Stromal cell of bone marrow (primary cell): ENCODE data around the gene C11orf91.
"Not testable (repeated sequence)": the region's sequence is repeated elsewhere in the genome, so short reads cannot be mapped to it uniquely, and the experiment has no call there.

Experiments
- DNase-seq: peaks from one replicate; pipeline ENCODE4 v3.0.0-alpha.2; 2012; ENCODE audit warnings: low read depth

Gene C11orf91

DNA sequence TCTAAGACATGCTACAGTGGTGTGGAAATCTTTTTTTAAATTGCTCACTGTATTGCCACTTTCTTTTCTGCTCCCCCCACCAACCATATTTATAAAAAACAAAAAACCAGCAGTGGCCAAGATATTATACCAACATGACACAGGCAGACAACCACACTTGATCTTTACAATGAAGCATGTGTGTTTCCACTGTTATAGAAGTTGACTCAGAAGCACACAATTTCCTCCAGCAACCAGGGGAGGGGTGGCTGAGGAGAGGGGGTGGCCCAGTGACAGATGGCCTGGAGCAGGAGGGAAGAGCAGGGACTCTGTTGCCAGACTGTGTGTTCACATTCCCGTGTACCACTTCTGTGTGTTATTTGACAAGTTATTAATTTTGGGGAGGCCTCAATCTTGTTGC lies 20.8 kb upstream of the C11orf91 start:
- DNase-seq = no peak

DNA sequence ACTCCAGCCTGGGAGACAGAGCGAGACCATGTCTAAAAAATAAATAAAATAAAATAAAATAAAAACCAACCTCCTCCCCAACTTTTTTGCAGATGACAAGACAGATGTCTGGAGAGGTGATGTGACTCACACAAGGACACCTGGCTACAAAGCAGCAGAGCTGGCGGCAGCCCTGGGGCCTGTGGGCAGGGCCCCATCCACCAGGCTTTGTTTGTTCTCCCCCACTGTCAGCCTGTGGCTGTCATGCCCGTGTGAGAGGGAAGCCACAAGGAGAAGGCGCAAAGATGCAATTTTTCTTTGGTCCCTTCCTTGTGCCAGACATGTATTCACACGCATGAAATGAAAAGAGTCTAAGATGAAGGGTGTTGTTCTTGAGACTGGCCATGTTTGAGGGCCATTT lies 19.0 kb upstream of the C11orf91 start:
- DNase-seq = no peak

DNA sequence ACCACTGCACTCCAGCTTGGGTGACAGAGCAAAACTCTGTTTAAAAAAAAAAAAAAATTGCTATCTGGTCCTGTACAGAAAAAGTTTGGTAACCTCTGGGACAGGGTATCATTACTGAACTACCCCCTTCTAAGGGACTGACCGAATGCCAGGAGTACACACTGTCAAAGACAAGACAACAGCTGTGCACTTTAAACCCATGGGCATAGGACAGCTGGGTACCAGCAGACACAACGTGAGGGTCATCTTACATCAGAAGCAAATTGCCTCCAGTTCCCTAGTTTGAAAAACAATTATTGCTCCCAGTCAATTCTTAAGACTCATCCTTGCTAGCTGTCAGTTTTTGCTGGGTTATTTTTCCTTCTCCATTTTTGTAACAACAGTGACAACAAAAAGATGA lies 17.8 kb upstream of the C11orf91 start:
- no peak for DNase-seq

DNA sequence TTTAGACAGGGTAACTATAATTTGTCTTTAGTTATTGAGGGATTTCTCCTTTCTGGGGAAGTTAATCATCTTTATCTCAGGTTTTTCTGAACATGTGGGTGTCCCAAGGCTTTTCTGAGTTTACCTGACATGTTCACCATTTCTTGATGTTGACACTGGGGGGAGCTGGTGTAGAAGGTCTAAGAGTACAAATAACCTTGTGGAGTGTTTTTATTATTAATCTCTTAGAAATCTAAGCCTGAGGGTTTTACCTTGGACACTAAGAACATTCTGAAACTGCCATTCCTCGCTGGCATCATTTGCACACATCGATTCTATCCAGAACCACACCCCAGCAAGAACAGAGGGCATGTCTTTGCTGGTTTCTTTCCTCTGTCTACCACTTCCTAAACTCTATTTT lies 15.6 kb upstream of the C11orf91 start:
- DNase-seq = no peak

DNA sequence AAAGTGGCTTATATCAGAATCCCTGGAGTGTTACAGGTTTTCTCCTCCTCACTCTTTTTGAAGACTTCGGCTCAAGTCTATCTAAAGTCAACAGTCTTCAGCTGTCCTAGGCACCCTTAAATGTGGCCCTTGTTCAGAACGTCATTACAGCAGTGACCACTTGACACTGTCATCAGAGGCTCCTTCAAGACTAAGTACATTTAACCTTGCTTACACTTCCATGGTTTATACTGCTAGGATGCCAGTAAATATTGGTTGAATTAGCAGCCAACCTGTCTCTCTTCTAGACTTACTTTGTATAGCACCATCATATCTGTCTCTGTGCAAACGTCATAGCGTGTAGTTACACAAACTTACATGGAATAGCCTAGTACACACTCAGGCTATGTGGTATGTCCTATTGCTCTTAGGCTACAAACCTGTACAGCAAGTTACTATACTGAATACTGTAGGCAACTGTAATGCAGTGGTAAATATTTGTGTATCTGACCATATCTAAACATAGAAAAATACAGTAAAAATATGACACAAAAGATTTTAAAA lies 13.3 kb upstream of the C11orf91 start:
- DNase-seq = no peak

DNA sequence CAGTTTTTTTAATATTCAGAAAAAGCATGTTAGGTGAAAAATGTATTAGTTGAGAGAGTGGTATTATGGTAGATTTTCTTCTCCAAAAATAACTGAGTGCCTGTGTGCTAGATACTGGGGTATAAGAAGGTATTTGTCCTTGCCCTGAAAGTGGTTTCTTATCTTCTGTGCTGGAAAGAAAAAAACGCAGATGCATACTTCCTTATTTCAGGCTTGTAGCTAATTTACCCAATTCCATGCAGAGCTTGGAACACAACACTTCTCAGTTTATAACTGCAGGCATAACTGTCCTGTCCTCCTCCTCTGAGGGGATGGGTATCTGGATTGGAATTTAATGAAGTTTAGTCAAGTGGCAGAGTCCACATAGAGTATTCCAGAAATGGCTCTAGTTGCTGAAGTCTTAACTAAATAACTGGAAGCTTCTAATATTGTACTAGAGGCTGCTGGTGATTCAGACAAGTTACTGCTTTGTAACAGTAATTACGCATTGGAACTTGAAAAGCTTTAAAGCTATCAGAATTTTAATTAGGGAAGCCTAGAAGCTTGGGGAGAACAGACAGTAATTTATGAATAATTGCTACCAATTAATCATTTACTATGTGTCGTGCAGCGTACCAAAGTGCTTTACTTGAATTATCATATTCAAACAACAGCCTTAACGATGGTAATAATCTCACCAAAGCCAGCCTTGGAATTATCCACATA lies 12.7 kb upstream of the C11orf91 start:
- no peak for DNase-seq

DNA sequence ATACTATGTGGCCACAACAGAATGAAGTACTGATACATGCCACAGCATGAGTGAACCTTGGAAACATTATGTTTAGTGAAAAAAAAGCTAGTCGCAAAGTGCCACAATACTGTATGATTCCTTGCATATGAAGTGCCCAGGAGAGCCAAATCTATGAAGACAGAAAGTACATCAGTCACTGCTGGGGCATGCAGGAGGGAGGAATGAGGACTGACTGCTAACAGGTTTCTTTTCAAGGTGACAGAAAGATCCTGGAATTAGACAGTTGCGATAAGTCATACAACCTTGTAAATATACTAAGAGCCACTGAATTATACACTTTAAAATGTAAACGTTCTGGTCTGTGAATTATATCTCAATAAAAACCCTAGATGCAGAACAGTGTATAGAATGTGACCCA lies 11.8 kb upstream of the C11orf91 start:
- no peak for DNase-seq

DNA sequence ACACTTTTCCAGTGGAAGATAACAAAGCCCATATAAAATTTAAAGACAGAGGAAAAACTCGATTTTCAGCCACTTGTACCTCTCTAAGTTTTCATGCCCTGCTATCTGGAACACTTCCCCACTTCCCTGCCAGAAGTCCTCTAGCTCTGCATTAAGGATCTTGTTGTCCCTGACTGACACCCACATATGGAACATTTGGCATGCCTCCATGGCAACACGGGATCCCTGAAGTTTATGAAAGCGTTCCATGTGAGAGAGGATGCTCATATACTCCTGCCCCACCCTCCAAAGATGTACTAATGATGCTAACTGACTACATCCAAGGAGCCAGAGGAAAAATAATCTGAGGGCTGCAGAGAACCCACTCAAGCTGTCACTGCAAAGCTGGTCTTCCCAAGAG lies 8.8 kb upstream of the C11orf91 start:
- DNase-seq = no peak

DNA sequence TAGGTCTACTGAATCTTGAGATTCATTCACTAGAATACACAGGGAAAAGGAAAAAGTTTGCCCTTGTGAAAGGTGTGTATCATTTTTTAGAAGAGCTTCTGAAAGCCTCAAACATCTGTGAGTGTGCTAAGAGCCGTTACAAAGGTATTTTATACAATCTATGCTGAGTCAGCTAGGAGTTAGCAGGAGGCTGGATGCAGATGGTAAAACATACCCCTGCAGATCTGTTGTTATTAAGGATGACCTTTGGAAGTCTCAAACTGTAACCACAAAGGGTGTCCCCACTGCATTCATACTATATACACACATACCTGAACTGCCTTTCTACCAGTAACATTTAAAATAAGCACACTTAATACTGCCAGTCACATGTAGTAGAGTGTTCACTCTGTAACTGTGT lies 8.4 kb upstream of the C11orf91 start:
- no peak for DNase-seq

DNA sequence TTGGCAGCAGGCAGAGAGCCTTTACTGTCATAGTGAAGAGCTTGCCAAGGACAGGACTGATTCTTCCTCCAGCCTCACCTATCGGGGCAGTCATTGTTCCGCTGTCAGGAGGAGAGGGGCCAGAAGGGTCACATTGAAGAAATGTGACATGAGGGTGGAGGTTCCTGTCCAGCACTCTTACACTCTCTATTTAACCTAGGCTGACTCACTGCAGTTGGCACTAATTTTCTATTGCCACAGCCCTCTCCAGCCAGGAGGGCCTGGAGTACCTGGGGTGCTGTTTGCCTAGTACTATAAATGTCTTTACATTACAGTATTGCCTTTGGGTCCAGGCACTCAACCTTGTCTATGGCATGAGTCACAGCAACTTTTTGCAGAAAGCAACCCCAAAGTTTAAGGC lies 7.2 kb upstream of the C11orf91 start:
- not testable (repeated sequence) for DNase-seq

DNA sequence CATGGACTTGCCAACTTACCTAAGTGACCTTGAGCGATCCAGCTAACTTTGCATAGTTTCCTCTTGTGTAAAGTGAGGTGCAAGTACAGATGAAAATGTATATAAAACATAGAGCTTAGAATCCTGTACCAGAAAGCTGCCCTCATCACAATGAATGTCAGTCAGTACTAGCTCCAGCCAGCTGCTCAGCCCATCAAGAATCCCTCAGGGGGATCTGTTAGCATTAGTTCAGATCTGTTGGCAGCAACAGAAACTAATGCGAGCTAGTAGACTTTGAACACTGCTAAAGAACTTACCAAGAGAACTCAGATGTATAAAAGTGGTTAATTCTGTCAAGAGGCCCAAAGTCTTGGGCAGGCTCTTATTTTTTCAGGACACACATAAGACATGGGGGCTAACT lies 6.3 kb upstream of the C11orf91 start:
- DNase-seq = no peak

DNA sequence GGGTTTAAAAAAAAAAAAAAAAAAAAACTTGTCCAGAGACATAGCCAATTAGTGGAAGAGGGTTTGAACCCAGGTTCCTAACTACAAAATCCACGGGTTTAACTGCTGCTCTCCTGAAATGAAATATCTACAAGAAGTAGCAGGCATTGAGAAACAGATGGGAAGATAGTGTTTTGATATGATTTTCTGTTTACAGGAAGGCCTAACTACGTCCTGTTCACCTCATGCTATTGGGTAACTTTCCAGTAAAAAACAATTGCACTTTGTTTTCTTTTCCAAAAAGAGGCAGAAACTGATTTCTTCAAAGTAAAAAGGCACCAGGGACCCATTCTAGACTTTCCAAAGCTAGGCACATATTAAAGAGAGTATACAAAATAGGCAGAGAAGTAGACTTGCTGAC lies 5.9 kb upstream of the C11orf91 start:
- DNase-seq = no peak

DNA sequence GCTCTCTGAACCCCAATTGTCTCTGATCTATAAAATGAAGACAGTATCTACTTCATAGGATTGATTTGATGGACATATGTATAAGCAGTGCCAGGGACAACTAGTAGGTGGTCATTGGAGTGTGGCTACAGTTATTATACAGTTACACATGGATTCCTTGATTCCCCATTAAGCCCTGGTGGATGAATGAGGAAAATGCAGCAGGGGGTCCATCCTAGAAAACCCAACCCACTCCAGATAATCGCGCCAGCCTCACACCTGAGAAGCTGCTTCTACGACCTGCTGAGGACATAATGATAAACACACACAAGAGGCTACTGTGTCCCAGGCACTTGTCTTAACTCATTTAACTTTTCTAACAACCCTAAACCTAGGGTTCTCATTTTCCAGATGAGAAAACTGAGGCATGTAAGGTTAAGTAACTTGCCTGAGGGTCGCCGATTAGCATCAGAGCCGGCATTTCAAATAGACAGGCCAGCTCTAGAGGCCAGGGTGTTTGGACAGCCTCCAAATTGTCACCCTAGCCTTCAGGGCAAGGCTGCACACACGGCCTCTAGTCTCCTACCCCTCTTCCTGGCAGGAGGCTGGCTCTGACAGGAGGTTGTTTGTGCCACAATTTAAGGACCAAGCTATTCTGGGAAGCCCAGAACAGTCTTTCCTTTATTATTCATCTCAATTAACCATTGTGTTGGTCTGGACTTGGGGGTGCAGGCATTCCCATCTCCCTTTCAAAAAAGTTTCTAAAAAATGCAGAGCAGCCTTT lies 3.8 kb upstream of the C11orf91 start:
- no peak for DNase-seq

DNA sequence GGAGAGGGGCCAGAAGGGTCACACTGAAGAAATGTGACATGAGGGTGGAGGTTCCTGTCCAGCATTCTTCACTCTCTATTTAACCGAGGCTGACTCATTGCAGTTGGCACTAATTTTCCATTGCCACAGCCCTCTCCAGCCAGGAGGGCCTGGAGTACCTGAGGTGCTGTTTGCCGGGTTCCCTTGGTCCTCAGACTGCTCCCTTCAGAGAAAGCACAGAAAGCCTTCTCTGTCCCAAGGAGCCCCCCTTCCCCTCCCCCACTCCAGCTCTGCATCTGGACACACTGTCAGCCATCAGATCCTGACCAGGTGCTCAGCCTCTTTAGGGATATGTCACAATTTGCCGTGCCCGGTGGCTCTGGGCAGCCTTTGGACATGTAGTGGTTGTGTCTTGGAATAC lies 3.2 kb upstream of the C11orf91 start:
- no peak for DNase-seq

DNA sequence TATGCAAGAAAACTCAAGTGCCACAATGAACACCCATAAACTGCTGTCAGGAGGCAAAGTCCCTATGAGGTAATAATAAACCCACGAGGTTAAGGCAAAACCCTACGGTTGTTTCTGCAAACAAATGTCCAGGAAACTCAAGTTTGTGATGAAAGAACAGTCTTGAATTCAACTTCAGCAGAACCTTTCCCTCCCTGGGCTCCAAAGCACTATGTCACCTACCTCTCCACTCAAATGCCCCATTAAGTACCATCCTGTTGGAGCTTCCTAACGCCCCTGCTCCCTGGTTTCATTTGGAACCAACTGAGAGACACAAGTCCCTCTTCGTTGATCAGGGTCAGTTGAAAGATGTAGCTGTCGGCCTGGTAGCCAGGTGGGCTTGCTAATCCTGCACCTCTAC lies 2.6 kb upstream of the C11orf91 start:
- DNase-seq = no peak

DNA sequence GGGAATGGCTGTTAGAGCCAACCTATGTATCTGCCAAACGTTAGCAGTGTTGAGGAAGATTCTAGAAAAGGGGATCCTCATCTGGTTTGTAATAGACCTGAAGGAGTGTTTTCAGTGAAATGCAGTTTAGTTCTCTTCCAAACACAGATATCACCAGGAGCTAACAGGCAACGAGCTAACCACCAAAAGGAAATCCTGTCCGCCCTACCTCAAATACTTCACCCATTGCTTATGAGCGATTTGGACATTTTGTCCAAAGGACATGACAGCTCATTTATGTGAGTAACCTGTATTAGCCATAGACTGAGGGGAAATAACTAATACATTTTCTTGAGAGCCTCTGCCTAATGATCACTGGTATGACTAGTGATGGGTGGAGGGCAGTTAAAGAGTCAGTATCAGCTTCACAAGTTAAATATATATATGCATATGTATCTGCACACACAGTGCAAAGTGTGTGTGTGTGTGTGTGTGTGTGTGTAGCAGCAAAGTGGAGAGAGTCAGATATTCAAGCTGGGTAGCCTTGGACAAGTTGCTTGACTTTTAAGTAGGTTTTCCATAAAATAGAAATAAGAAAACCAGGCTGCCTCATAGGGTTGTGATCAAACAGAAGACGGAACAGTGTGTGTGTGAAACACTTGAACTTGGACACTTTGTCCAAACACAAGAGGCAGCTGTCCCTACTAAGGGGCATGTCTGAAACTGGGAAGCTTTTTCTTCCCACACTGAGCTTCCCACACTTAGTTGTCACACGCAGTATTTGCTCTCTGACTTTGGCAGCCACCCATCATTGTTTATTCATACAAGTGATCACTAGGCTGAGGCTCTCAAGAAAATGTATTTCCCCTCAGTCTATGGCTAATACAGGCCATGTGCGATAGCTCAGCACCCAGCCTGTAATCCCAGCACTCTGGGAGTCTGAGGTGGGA lies 940 bp upstream of the C11orf91 start:
- peak; percentile 57 for DNase-seq

DNA sequence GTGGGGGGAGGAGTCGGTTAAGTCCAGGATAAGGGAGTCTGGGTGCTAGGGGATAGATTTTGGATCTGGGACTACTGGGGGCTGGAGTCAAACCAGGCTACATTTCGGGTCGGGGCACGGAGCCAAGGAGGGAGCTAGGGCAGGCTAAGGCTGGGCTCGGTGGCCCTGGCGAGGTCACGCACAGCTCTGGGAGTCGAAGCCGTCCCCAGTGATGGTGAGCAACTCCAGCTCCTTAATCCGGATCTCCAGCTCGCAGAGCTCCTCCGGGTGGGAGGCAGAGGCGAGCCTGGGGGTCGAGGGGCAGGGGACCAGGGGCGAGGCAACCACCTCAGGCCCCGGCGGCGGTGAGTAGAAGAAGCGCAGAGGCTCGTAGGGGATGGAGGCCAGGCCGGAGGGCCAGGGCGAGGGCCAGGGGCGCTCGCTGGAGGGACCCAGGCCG lies 544 bp downstream of the C11orf91 start:
- no peak for DNase-seq

DNA sequence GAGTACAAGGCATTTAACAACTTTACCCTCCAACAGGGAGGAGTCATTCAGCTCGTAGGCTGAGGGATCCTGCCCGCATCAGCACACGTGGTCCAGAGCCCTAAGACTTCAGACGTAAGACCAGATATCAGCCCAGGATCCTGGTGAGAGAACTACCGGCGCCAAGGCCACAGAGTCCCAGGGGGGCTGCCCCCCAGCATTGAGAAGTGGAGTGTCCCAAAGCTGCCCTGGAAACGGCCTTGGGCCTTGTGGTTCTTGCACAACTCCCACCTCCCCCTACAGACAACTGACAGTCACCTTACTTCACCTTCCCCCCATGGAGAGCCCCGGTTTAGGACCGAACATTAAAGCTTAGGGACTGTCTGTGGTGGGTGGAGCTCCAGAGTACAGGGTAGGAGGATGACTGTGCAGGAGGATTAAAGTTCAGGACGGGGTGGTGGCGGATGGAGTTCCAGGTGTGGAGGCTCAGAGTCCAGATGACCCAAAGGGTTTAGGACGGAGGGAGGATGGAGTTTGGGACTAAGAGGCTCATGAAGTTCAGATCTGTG lies 1.0 kb downstream of the C11orf91 start:
- no peak for DNase-seq

DNA sequence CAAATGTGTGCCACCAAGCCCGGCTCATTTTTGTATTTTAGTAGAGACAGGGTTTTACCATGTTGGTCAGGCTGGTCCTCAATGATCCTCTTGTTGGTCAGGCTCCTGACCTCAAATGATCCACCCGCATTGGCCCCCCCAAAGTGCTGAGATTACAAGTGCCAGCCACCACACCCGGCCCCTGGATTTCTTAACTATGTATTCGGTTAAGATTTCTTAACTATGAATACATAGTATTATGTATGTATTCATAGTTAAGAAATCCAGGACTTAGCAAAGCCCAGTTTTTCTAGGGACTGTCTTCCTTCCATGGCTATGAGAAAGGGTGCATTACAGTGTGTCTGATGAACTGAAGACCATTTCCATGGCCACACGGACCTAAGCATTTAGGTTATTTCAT lies 1.7 kb downstream of the C11orf91 start:
- no peak for DNase-seq

DNA sequence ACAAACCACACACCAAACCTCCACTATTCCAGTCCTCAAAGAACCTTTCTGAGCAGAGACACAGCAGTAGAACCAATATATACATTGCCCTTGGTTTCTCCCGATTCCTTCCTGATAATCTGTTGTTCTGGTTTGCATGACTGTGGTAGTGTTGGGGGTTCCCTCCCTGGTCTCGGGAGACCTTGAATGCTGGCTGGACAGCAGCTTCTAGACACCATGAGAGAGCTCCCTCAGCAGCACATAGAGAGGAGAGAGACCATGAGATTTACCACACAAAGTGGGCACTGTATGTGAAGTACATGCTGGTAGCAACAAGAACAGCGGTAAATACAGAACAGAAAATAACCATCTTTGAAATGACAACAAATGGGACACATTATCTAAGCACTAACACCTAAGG lies 2.6 kb downstream of the C11orf91 start:
- no peak for DNase-seq

DNA sequence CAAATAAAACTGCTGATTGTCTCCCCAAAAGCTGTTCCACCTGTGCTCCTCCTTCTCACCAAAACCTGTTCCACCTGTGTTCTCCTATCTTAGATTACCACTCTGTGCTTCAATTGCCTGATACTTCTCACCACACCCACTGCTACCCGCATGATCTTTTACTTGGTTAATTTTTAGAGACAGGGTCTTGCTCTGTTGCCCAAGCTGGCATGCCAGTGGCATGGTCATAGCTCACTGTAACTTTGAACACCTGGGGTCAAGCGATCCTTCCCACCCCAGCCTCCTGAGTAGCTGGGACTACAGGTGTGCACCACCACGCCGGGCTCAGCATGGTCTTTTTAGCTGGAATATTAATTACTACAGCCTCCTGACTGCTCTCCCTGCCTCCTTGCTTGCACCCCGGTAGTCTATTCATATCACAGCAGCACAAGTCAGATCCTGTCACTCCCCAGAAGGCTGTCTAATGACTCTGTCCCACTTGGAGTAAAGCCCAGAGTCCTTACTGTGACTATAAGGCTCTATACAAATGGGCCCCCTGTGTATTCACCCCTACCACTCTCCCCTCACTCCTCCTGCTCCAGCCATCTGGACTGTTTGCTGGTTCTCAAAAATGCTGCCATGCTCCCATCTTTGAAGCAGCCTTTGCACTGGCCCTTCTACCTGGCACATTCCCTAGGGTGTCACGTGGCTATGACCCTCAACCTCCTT lies 3.5 kb downstream of the C11orf91 start:
- no peak for DNase-seq

DNA sequence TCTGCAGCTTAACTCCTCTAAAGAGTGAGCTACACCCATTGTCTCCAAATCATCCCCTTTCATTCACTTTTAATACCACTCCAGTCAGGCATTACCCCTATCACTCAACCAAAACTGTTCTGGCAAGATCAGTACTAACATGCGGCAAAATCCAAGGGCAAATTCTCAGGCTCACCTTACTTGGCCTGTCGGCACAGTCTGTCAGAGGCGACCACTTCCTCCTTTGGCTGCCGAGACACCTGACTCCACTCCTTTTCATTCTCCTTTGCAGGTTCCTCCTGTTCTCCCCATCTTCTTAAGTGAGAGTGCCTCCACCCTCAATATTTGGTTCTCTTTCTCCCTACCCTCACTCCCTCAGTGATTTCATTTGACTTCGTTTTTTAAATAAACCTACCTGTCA lies 4.2 kb downstream of the C11orf91 start:
- DNase-seq = no peak
